Kidney (tissue), 14 donors: Measurements from ENCODE around the gene LPIN1. TPM values are rescaled to one million over a fixed set of nuclear protein-coding genes. Genes with fewer than 3 reads are reported as not detected.
"Not testable (repeated sequence)": the region's sequence is repeated elsewhere in the genome, so short reads cannot be mapped to it uniquely, and the experiment has no call there.

Source experiments
- DNase-seq, 5 donors: peaks; one replicate each; pipeline ENCODE4 v3.0.0-alpha.2; 2013 to 2020
- FAIRE-seq: peaks from 2 replicates; lab custom pipeline; 2012; peaks lifted over from hg19 to GRCh38; lab: Jason Lieb, UNC
- H3K27ac ChIP-seq, 2 donors: one replicate each; pipeline ENCODE4 v1.7.0; 2013; ENCODE audit warnings: low read depth in 2 of 2, low read length in 2 of 2, inconsistent platforms in 1 of 2
- H3K27me3 ChIP-seq: one replicate; pipeline ENCODE4 v1.7.1; 2013; ENCODE audit warnings: low read length, inconsistent platforms; ENCODE audit not compliant: control insufficient read depth, insufficient read depth
- H3K36me3 ChIP-seq, 3 donors: one replicate each; pipeline versions ENCODE4 v1.7.0 to v1.7.1; 2013; ENCODE audit warnings: low read length in 3 of 3, control low read depth in 1 of 3, inconsistent platforms in 1 of 3; ENCODE audit not compliant: insufficient read depth in 3 of 3, control insufficient read depth in 2 of 3
- H3K4me1 ChIP-seq, 3 donors: one replicate each; pipeline versions ENCODE4 v1.7.0 to v1.7.1; 2013; ENCODE audit warnings: low read length in 3 of 3, inconsistent platforms in 1 of 3, low read depth in 1 of 3; ENCODE audit not compliant: control insufficient read depth in 2 of 3, insufficient read depth in 2 of 3
- H3K4me3 ChIP-seq, 3 donors: one replicate each; pipeline versions ENCODE4 v1.7.0 to v1.8.1; 2013; ENCODE audit warnings: low read length in 3 of 3, control low read depth in 1 of 3, inconsistent platforms in 1 of 3
- H3K9ac ChIP-seq, 3 donors: one replicate each; pipeline versions ENCODE4 v1.7.0 to v1.7.1; 2013; ENCODE audit warnings: low read length in 3 of 3, control low read depth in 1 of 3, inconsistent platforms in 1 of 3
- H3K9me3 ChIP-seq, 3 donors: one replicate each; pipeline versions ENCODE4 v1.7.0 to v1.7.1; 2013; ENCODE audit warnings: low read length in 3 of 3, control low read depth in 1 of 3, inconsistent platforms in 1 of 3; ENCODE audit not compliant: control insufficient read depth in 2 of 3, insufficient read depth in 1 of 3
- intact Hi-C: fragments of 100-400 bp; cut with DNase I; formaldehyde crosslinking; loops from one replicate; pipeline ENCODE4 v1.11.1; 2022
- polyA plus RNA-seq: library from polyadenylated mRNA; stranded (reverse); fragments of 350-450 nt; fragmentation: Illumina TruSeq; extraction: RNeasy Lipid Tissue Mini Kit (QIAGEN cat#74804); gene quantifications from one replicate; pipeline ENCODE4 v1.2.3, GENCODE V29; 2014; ENCODE audit warnings: low read depth, low replicate concordance; ENCODE audit not compliant: insufficient read depth
- total RNA-seq: library from RNA; stranded (reverse); fragmentation: NEBNext Ultra II Directional; extraction: Animal tissue kit (Norgen Biotek cat#: 25700); gene quantifications from one replicate; pipeline ENCODE4 v1.2.1, GENCODE V29; 2021
- TF ChIP-seq, protein P1 (sequence below): IDR thresholded peaks from 3 replicates; pipeline ENCODE4 v1.5.1; 2012; ENCODE audit warnings: mild to moderate bottlenecking, moderate library complexity, borderline replicate concordance; ENCODE audit not compliant: insufficient read depth; ENCODE audit errors: extremely low read depth
- donor health status: control.
- donor health status: control.
- donor health status: control.
- donor health status: control.
- donor health status: control.
- donor health status: DM: yes; HTN: yes; CAD: no.
- donor health status: Normal renal cell carcinoma (clear cell type).

Gene LPIN1
- total and polyA plus RNA-seq, 2 donors from 2014 or later: 11.8 to 36.8 TPM

DNA sequence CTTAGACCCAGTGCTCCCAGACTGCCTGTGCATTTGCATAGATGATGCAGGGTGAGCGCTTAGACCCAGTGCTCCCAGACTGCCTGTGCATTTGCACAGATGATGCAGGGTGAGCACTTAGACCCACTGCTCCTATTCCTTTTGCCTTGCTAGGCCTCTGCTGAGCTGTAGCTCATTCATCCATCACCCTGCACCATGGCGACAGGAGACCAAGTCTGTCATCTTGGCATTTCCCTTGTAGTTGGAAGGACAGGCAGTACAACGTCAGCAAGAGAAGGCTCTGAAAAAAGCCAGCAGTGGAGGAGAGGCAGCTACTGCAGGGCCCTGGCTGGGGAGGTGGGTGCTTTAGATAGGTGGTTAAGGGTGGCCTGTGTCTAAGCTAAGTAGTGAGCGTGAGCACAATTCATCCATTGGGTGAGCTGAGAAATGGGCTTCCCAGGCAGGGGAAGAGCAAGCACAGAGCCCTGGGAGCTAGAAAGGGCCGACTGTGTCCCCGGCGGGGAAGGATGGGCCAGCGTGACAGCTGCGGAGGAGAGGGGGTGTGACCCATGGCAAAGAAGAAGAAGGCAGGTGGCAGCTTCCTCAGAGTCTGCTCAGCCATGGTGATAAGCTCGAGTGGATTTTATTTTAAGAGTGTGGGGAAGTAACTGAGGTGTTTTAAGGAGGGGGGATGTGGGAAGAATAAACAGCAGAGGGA, 108.8 kb downstream of the LPIN1 start:
- no peaks in the 10 kb centered on the region for H3K36me3 ChIP-seq
- intact Hi-C loops: no loop called here
- no peaks in the 10 kb centered on the region for H3K27me3 ChIP-seq
- no peak overlapping the region for H3K4me3 ChIP-seq
- no peaks in the 10 kb centered on the region for H3K9me3 ChIP-seq
- TF ChIP-seq, protein P1, sequence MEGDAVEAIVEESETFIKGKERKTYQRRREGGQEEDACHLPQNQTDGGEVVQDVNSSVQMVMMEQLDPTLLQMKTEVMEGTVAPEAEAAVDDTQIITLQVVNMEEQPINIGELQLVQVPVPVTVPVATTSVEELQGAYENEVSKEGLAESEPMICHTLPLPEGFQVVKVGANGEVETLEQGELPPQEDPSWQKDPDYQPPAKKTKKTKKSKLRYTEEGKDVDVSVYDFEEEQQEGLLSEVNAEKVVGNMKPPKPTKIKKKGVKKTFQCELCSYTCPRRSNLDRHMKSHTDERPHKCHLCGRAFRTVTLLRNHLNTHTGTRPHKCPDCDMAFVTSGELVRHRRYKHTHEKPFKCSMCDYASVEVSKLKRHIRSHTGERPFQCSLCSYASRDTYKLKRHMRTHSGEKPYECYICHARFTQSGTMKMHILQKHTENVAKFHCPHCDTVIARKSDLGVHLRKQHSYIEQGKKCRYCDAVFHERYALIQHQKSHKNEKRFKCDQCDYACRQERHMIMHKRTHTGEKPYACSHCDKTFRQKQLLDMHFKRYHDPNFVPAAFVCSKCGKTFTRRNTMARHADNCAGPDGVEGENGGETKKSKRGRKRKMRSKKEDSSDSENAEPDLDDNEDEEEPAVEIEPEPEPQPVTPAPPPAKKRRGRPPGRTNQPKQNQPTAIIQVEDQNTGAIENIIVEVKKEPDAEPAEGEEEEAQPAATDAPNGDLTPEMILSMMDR: no peak
- no peak overlapping the region for H3K9ac ChIP-seq
- no peak for FAIRE-seq
- no peak for DNase-seq
- H3K27ac ChIP-seq: no peak overlapping the region
- no peaks in the 10 kb centered on the region for H3K4me1 ChIP-seq

DNA sequence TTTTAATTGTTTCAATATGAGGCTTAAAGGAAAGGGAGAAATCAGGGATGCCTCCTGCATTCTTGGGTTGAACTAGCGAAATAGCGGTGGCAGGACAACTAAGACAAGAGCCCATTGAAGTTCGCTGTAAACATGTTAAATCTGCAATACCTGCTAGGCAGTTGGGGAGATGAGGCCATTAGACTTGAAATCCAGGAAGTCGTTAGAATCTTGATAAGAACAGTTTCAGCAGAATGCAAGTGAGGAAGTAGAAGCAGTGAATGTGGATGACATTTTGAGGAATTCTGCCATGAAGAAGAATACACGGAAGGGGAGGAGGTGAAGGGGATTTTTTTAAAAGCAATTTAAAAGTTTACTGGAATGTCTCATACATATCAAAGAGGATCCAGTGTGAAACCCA, 109.7 kb downstream of the LPIN1 start:
- intact Hi-C loops: no loop called here
- Histone ChIP-seq H3K27me3 (no peaks in the 10 kb centered on the region), H3K4me3 (no peak overlapping the region), H3K36me3 (no peaks in the 10 kb centered on the region), H3K27ac (no peak overlapping the region), H3K4me1 (no peaks in the 10 kb centered on the region), H3K9ac (no peak overlapping the region), H3K9me3 (no peaks in the 10 kb centered on the region)
- DNase-seq (no peak), FAIRE-seq (no peak)
- TF ChIP-seq, protein P1: no peak

DNA sequence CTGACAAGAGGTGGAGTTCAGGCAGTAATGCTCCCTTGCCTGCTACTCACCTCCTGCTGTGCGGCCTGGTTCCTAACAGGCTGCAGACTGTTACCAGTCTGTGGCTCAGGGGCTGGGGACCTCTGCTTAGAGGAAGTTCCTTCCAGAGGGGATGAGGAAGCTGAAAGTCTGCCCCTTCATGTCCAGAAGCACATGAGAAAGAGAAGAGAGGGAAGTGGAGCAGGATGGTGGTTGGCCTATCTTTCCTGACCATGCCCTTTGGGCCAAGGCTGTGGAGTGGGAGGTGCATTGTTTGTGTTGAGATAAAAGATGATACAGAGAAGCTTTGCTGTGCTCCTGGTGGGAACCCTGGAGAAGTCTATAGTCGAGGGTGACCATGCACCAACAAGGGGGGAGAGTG, 112.5 kb downstream of the LPIN1 start:
- Histone ChIP-seq H3K4me3 (no peak overlapping the region), H3K27me3 (no peaks in the 10 kb centered on the region), H3K27ac (no peak overlapping the region), H3K4me1 (peaks cover 2 to 8% (median 6%) of the 10 kb centered on the region in 3 donors), H3K36me3 (no peaks in the 10 kb centered on the region), H3K9me3 (no peaks in the 10 kb centered on the region), H3K9ac (no peak overlapping the region)
- TF ChIP-seq, protein P1: no peak
- intact Hi-C loops: no loop called here
- DNase-seq (no peak), FAIRE-seq (no peak)

- H3K4me3 ChIP-seq, H3K36me3 ChIP-seq, H3K9ac ChIP-seq, FAIRE-seq, intact Hi-C loops, DNase-seq, H3K27ac ChIP-seq, H3K9me3 ChIP-seq, H3K27me3 ChIP-seq: not testable (repeated sequence)
- H3K4me1 ChIP-seq: peaks cover 2 to 10% (median 9%) of the 10 kb centered on the region in 3 donors
These were observed 113.5 kb downstream of the LPIN1 start for GRCh38 chr2:11859975-11860374.
